Astrocyte of the spinal cord (primary cell): Measurements from ENCODE around the gene ANKRD34A.

Experiments
- DNase-seq: peaks from one replicate; pipeline ENCODE4 v3.0.0; 2011; ENCODE audit warnings: low read depth, low spot score
- H3K4me3 ChIP-seq: 2 replicates; pipeline ENCODE4 v1.5.1; 2011; ENCODE audit warnings: low read depth, mild to moderate bottlenecking, low read length, moderate library complexity
- in situ Hi-C: cut with HindIII; loops from 2 replicates; pipeline ENCODE4 v1.10.0; 2017; ENCODE audit warnings: low sequenced_read_pairs
- TF ChIP-seq, protein P1 (sequence below): IDR thresholded peaks from 2 replicates; pipeline ENCODE4 v1.5.1; 2012; ENCODE audit warnings: low read depth, mild to moderate bottlenecking, low read length, inconsistent platforms

ANKRD34A gene

DNA sequence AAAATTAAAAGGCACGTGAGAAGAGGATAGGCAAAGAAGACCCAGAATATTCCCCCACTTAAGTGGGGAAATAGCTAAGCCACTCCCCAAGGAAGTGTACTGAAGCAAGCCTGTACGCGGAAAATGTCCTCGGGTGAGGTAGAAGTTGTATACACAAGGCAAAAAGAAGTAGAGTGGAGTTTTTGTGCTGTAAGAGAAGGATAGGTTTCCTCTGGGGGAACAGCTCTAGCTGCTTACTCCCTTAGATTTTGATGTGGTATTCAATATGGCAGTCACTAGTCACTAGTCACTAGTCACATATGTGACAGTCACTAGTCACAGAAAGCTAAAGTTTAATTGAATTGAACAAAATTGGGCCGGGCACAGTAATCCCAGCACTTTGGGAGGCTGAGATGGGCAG, 24.4 kb upstream of the ANKRD34A start:
- H3K4me3 ChIP-seq = no peak overlapping the region
- TF ChIP-seq, protein P1, sequence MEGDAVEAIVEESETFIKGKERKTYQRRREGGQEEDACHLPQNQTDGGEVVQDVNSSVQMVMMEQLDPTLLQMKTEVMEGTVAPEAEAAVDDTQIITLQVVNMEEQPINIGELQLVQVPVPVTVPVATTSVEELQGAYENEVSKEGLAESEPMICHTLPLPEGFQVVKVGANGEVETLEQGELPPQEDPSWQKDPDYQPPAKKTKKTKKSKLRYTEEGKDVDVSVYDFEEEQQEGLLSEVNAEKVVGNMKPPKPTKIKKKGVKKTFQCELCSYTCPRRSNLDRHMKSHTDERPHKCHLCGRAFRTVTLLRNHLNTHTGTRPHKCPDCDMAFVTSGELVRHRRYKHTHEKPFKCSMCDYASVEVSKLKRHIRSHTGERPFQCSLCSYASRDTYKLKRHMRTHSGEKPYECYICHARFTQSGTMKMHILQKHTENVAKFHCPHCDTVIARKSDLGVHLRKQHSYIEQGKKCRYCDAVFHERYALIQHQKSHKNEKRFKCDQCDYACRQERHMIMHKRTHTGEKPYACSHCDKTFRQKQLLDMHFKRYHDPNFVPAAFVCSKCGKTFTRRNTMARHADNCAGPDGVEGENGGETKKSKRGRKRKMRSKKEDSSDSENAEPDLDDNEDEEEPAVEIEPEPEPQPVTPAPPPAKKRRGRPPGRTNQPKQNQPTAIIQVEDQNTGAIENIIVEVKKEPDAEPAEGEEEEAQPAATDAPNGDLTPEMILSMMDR = no peak
- in situ Hi-C loops = no loop called here
- DNase-seq = no peak

DNA sequence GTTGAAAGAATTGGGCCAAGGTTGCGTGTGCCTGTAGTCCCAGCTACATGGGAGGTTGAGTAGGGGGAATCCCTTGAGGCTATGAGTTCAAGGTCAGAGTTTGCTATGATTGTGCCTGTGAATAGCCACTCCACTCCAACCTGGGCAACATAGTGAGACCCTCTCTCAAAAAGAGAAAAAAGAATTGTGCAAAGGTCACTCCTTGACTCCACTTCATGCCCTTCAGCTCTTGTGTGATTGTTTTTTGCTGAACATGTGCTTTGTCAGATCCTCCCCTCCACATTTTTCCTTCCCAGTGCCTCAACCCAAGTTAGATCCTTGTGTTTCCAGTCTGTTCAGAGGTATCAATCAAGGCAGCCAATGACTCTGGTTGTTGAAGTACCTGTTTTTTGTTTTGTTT, 23.6 kb upstream of the ANKRD34A start:
- TF ChIP-seq, protein P1 = no peak
- no peak for DNase-seq
- no peak overlapping the region for H3K4me3 ChIP-seq
- in situ Hi-C loops = no loop called here

DNA sequence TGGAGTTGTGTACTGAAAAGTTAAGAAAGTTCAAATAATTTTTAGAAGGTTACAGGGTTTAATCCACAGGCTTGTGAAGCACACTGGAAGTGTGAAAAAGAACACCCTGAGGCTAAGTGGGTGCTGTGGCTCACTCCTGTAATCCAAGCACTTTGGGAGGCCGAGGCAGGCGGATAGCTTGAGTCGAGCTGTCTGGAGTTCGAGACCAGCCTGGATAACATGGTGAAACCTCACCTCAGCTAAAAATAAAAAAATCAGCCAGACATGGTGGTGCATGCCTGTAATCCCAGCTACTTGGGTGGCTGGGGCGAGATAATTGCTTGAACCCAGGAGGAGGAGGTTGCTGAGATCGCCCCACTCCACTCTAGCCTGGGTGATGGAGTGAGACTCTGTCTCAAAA, 22.2 kb upstream of the ANKRD34A start:
- TF ChIP-seq, protein P1 = no peak
- in situ Hi-C loops = no loop called here
- H3K4me3 ChIP-seq = no peak overlapping the region
- no peak for DNase-seq

- TF ChIP-seq, protein P1 = no peak
- in situ Hi-C loops = no loop called here
- no peak overlapping the region for H3K4me3 ChIP-seq
- peak; percentile 55 for DNase-seq
Measured at GRCh38 chr1:145985502-145986439, 21.4 kb upstream of the ANKRD34A start.

- no peak overlapping the region for H3K4me3 ChIP-seq
- in situ Hi-C loops = no loop called here
- DNase-seq = no peak
- TF ChIP-seq, protein P1 = no peak
Measured at GRCh38 chr1:145985129-145985501, 20.7 kb upstream of the ANKRD34A start.

GRCh38 chr1:145983960-145984830, 19.8 kb upstream of the ANKRD34A start:
- H3K4me3 ChIP-seq = no peak overlapping the region
- in situ Hi-C loops = no loop called here
- TF ChIP-seq, protein P1 = no peak
- DNase-seq = no peak
